GM12864 (cell line): Measurements from ENCODE around the gene CALD1.

Source experiments
- DNase-seq: peaks from one replicate; pipeline ENCODE4 v3.0.0-alpha.2; 2011; ENCODE audit warnings: low read depth
- H3K4me3 ChIP-seq: 2 replicates; pipeline ENCODE4 v1.5.1; 2011; ENCODE audit warnings: mild to moderate bottlenecking, low read depth, low read length, control low read depth
- TF ChIP-seq, protein P1 (sequence below): IDR thresholded peaks from 2 replicates; pipeline ENCODE4 v1.5.1; 2011; ENCODE audit warnings: low read depth, mild to moderate bottlenecking, moderate library complexity, low read length, control low read depth, inconsistent platforms; ENCODE audit errors: missing control alignments

CALD1 gene

GRCh38 chr7:134779741-134780065 is 269 bp downstream of the CALD1 start:
- TF ChIP-seq, protein P1, sequence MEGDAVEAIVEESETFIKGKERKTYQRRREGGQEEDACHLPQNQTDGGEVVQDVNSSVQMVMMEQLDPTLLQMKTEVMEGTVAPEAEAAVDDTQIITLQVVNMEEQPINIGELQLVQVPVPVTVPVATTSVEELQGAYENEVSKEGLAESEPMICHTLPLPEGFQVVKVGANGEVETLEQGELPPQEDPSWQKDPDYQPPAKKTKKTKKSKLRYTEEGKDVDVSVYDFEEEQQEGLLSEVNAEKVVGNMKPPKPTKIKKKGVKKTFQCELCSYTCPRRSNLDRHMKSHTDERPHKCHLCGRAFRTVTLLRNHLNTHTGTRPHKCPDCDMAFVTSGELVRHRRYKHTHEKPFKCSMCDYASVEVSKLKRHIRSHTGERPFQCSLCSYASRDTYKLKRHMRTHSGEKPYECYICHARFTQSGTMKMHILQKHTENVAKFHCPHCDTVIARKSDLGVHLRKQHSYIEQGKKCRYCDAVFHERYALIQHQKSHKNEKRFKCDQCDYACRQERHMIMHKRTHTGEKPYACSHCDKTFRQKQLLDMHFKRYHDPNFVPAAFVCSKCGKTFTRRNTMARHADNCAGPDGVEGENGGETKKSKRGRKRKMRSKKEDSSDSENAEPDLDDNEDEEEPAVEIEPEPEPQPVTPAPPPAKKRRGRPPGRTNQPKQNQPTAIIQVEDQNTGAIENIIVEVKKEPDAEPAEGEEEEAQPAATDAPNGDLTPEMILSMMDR, result no peak
- DNase-seq, result no peak
- no peak overlapping the region for H3K4me3 ChIP-seq

GRCh38 chr7:134780166-134780828 is 863 bp downstream of the CALD1 start:
- TF ChIP-seq, protein P1, result no peak
- no peak for DNase-seq
- H3K4me3 ChIP-seq, result no peak overlapping the region

GRCh38 chr7:134781171-134781570 is 1.7 kb downstream of the CALD1 start:
- DNase-seq, result no peak

GRCh38 chr7:134782121-134782623 is 2.7 kb downstream of the CALD1 start:
- TF ChIP-seq, protein P1, result no peak
- DNase-seq, result no peak
- no peak overlapping the region for H3K4me3 ChIP-seq

More at GRCh38 chr7:134781171-134781570, 1.7 kb downstream of the CALD1 start:
- TF ChIP-seq, protein P1, result no peak
- no peak overlapping the region for H3K4me3 ChIP-seq

DNA sequence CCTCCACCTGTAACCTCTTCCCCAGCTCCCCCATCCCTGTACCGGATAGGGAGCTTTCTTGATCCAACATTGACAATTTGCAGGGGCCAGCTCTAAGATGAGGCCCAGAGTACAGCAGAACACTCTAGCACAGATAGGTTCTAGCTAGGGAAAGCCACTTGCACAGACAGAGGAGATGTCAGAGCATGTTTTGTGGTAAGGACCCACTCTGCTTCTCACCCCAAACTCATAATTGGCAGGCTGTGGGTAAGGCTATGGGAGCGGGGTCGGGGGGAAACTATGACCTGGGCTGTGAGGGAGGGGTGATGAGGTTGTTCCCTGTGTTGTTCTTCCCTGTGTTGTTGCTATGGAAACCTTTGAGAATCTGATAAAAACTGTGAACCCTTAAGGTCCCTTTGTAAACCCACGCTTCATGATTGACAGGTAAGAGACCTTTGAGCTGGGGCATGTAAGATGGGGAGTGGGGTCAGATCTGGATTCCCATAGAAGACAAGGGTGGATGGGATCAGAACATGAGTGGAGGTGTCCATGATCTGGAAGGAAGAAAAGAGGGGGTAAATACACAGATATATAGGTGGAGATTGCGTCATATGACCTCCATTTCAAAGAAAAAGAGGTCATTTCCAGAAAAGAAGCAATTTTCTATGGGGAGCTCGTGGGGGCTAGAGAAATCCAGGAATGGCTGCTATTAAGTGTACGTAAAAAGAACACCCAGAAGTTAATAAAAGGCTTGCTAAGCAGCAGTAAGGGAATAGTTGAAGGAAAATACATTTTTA is 4.0 kb downstream of the CALD1 start:
- DNase-seq, result no peak
- no peak overlapping the region for H3K4me3 ChIP-seq
- TF ChIP-seq, protein P1, result no peak

DNA sequence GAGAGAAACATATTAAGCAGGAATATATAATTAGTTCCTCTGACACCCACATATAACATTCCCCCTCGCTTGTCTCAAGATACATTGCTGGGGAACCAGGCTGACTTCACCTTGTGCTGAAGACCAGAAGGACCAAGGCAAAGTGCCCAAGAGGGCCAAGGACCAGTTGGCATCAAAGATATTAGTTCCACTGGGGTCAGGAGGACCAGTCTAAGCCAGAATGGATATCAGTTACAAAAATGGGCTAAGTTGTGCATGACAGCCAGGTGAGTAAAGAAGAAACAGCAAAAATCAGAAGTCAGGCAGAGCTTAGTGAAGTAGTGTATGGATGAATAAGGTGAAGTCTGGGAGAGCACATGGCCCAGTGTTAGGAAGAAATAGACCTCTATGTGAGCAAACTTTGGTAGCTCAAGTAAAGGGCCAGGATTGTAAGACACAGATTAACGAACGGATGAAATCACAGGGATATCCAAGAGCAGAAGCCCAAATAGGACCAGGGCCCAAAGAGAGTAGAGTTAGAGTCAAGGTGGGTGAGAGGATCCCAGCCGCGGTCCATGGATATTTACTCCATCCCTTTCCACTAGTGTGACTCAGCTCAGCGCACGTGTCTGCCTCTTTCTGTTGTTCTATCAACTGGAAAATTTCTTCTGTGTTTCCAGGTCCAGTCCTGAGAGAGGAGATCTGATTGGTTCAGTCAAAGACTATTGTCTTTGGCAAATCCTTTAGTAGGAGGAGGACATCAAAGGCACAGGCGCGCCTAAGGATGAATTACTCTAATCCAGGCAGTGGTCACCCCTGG is 5.0 kb downstream of the CALD1 start:
- DNase-seq, result no peak
- no peak overlapping the region for H3K4me3 ChIP-seq
- TF ChIP-seq, protein P1, result no peak
